Globus pallidus (tissue), 1 donor: Measurements from ENCODE around the gene RAP1GAP.
"Not testable (repeated sequence)": the region's sequence is repeated elsewhere in the genome, so short reads cannot be mapped to it uniquely, and the experiment has no call there.

Experiments
- DNase-seq: peaks from one replicate; pipeline ENCODE4 v3.0.0-alpha.2; 2015; ENCODE audit warnings: low spot score

Gene RAP1GAP

GRCh38 chr1:21677168-21677567 lies 8.0 kb upstream of the RAP1GAP start:
- DNase-seq, result no peak

GRCh38 chr1:21674957-21675356 lies 5.8 kb upstream of the RAP1GAP start:
- no peak for DNase-seq

- DNase-seq, result not testable (repeated sequence)
Measured at GRCh38 chr1:21673853-21674252, 4.7 kb upstream of the RAP1GAP start.

- no peak for DNase-seq
Measured at GRCh38 chr1:21673277-21673780, 4.2 kb upstream of the RAP1GAP start.

GRCh38 chr1:21672478-21673276 lies 3.5 kb upstream of the RAP1GAP start:
- DNase-seq, result no peak

- DNase-seq, result no peak
Measured at GRCh38 chr1:21671915-21672314, 2.8 kb upstream of the RAP1GAP start.

GRCh38 chr1:21670956-21671902 lies 2.1 kb upstream of the RAP1GAP start:
- no peak for DNase-seq

GRCh38 chr1:21670059-21670881 lies 1.1 kb upstream of the RAP1GAP start:
- DNase-seq, result no peak

- no peak for DNase-seq
Measured at GRCh38 chr1:21668951-21669257, 253 bp downstream of the RAP1GAP start.

- no peak for DNase-seq
Measured at GRCh38 chr1:21668232-21668950, 766 bp downstream of the RAP1GAP start.

- no peak for DNase-seq
Measured at GRCh38 chr1:21667348-21668231, 1.6 kb downstream of the RAP1GAP start.

GRCh38 chr1:21666576-21667320 lies 2.4 kb downstream of the RAP1GAP start:
- DNase-seq, result no peak

GRCh38 chr1:21665711-21666575 lies 3.2 kb downstream of the RAP1GAP start:
- no peak for DNase-seq

GRCh38 chr1:21664806-21665588 lies 4.2 kb downstream of the RAP1GAP start:
- no peak for DNase-seq

- DNase-seq, result no peak
Measured at GRCh38 chr1:21663951-21664805, 5.0 kb downstream of the RAP1GAP start.

GRCh38 chr1:21663248-21663950 lies 5.8 kb downstream of the RAP1GAP start:
- peak; percentile 71 for DNase-seq
